Neural cell (in vitro differentiated cells): ENCODE results near the gene DYNC1LI2. TPM values are rescaled to one million over a fixed set of nuclear protein-coding genes. Genes with fewer than 3 reads are reported as not detected.
"Not testable (repeated sequence)": the region's sequence is repeated elsewhere in the genome, so short reads cannot be mapped to it uniquely, and the experiment has no call there.

Experiments
- H2AFZ ChIP-seq: fragments of 200-600, 300-800 bp; sonication (generic), shearing (Covaris generic); 2 replicates; pipeline ENCODE4 v1.6.0; 2014; ENCODE audit warnings: low read depth, mild to moderate bottlenecking, antibody characterized with exemption, low read length, moderate library complexity
- H3F3A ChIP-seq: fragments of 200-600 bp; shearing (Covaris generic); 2 replicates; pipeline ENCODE4 v1.6.1; 2016; ENCODE audit warnings: mild to moderate bottlenecking, moderate library complexity, mixed read lengths, antibody characterized with exemption, low read length; ENCODE audit not compliant: insufficient read depth, poor library complexity, severe bottlenecking
- H3K27ac ChIP-seq: fragments of 200-600, 300-800 bp; sonication (generic), shearing (Covaris generic); 2 replicates; pipeline ENCODE4 v1.5.1; 2014; ENCODE audit warnings: mild to moderate bottlenecking, low read length, moderate library complexity
- H3K27me3 ChIP-seq: fragments of 300-800, 200-600 bp; sonication (generic), shearing (Covaris generic); 2 replicates; pipeline ENCODE4 v1.6.0; 2014; ENCODE audit warnings: mild to moderate bottlenecking, low read depth, low read length, moderate library complexity; ENCODE audit not compliant: insufficient read depth
- H3K36me3 ChIP-seq: fragments of 300-800, 200-600 bp; sonication (generic), shearing (Covaris generic); 2 replicates; pipeline ENCODE4 v1.5.1; 2014; ENCODE audit warnings: mild to moderate bottlenecking, antibody characterized with exemption, low read length, moderate library complexity; ENCODE audit not compliant: insufficient read depth
- H3K4me2 ChIP-seq: fragments of 300-800, 200-600 bp; sonication (generic), shearing (Covaris generic); 2 replicates; pipeline ENCODE4 v1.6.0; 2014; ENCODE audit warnings: mild to moderate bottlenecking, low read length
- H3K4me3 ChIP-seq: fragments of 300-800, 200-600 bp; sonication (generic), shearing (Covaris generic); 2 replicates; pipeline ENCODE4 v1.5.1; 2014; ENCODE audit warnings: mild to moderate bottlenecking, low read length, moderate library complexity
- H3K79me2 ChIP-seq: fragments of 200-600 bp; shearing (Covaris generic); replicated peaks from 2 replicates; pipeline ENCODE4 v1.6.0; 2014; ENCODE audit warnings: mild to moderate bottlenecking, low read length, moderate library complexity; ENCODE audit not compliant: insufficient read depth
- H3K9ac ChIP-seq: fragments of 300-800, 200-600 bp; sonication (generic), shearing (Covaris generic); 2 replicates; pipeline ENCODE4 v1.6.1; 2016; ENCODE audit warnings: mild to moderate bottlenecking, low read length, mixed read lengths
- H3K9me2 ChIP-seq: fragments of 200-600 bp; shearing (Covaris generic); 2 replicates; pipeline ENCODE4 v1.6.1; 2016; ENCODE audit warnings: mild to moderate bottlenecking, low read length, mixed read lengths; ENCODE audit not compliant: insufficient read depth
- H3K9me3 ChIP-seq: fragments of 200-600, 300-800 bp; sonication (generic), shearing (Covaris generic); 2 replicates; pipeline ENCODE4 v1.6.1; 2016; ENCODE audit warnings: mild to moderate bottlenecking, mixed run types, low read length, moderate library complexity, mixed read lengths
- H4K20me1 ChIP-seq: fragments of 200-600 bp; shearing (Covaris generic); 2 replicates; pipeline ENCODE4 v1.6.1; 2016; ENCODE audit warnings: mild to moderate bottlenecking, mixed run types; ENCODE audit not compliant: insufficient read depth
- EP300 ChIP-seq: fragments of 450-650 bp; conservative IDR thresholded peaks from 2 replicates; pipeline ENCODE4 v1.6.1; 2014; ENCODE audit warnings: antibody characterized with exemption, mild to moderate bottlenecking, moderate library complexity; ENCODE audit not compliant: poor library complexity, severe bottlenecking
- EZH2 ChIP-seq: fragments of 200-600, 300-800 bp; shearing (Covaris generic), sonication (generic); IDR thresholded peaks from 2 replicates; pipeline ENCODE4 v1.6.1; 2014; ENCODE audit warnings: antibody characterized with exemption, low read length, borderline replicate concordance, mild to moderate bottlenecking; ENCODE audit not compliant: insufficient read depth, poor library complexity, severe bottlenecking
- MXI1 ChIP-seq: fragments of 450-650 bp; conservative IDR thresholded peaks from 2 replicates; pipeline ENCODE4 v1.6.1; 2014; ENCODE audit warnings: antibody characterized with exemption, mild to moderate bottlenecking; ENCODE audit not compliant: poor library complexity, severe bottlenecking
- POLR2AphosphoS5 ChIP-seq: IDR thresholded peaks from 2 replicates; pipeline ENCODE4 v1.6.1; 2012
- RAD21 ChIP-seq: fragments of 450-650 bp; conservative IDR thresholded peaks from 2 replicates; pipeline ENCODE4 v1.6.1; 2014; ENCODE audit warnings: antibody characterized with exemption, mild to moderate bottlenecking, moderate library complexity
- SMC3 ChIP-seq: fragments of 450-650 bp; conservative IDR thresholded peaks from 2 replicates; pipeline ENCODE4 v1.6.1; 2014; ENCODE audit warnings: antibody characterized with exemption, mild to moderate bottlenecking, moderate library complexity; ENCODE audit not compliant: poor library complexity
- TAF1 ChIP-seq: IDR thresholded peaks from 2 replicates; pipeline ENCODE4 v1.6.1; 2012; ENCODE audit warnings: low read depth
- polyA plus RNA-seq: library from polyadenylated mRNA; depleted of rRNA; stranded (reverse); fragments of >200 nt; gene quantifications from 2 replicates; pipeline ENCODE4 v1.2.3, GENCODE V29; 2014
- TF ChIP-seq, protein P1 (sequence below): fragments of 450-650 bp; IDR thresholded peaks from 2 replicates; pipeline ENCODE4 v1.5.1; 2014; ENCODE audit warnings: antibody characterized with exemption, mild to moderate bottlenecking, moderate library complexity; ENCODE audit not compliant: poor library complexity, severe bottlenecking
- TF ChIP-seq, protein P2 (sequence below): IDR thresholded peaks from 2 replicates; pipeline ENCODE4 v1.6.1; 2012; ENCODE audit warnings: borderline replicate concordance

The DYNC1LI2 gene
- polyA plus RNA-seq, 1 donor from 2014 or later, result 249 TPM

DNA sequence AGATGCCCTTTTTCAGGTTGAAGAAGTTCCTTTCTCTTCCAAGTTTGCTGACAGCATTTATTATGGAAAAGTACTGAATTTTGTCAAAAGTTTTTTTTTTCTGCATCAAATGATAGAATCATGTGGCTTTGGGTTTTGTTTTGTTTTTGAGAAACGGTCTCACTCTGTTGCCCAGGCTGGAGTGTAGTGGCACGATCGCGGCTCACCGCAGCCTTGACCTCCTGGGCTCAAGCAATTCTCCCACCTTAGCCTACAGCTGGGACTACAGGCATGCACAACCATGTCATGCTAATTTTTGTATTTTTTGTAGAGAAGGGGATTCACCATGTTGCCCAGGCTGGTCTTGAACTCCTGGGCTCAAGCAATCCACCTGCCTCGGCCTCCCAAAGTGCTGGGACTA, 62.1 kb downstream of the DYNC1LI2 start:
- H4K20me1 ChIP-seq, result no peaks in the 10 kb centered on the region
- TF ChIP-seq EP300 (no peak), EZH2 (no peak), POLR2AphosphoS5 (no peak), SMC3 (no peak), RAD21 (no peak), TAF1 (no peak), MXI1 (no peak)
- TF ChIP-seq, protein P1, sequence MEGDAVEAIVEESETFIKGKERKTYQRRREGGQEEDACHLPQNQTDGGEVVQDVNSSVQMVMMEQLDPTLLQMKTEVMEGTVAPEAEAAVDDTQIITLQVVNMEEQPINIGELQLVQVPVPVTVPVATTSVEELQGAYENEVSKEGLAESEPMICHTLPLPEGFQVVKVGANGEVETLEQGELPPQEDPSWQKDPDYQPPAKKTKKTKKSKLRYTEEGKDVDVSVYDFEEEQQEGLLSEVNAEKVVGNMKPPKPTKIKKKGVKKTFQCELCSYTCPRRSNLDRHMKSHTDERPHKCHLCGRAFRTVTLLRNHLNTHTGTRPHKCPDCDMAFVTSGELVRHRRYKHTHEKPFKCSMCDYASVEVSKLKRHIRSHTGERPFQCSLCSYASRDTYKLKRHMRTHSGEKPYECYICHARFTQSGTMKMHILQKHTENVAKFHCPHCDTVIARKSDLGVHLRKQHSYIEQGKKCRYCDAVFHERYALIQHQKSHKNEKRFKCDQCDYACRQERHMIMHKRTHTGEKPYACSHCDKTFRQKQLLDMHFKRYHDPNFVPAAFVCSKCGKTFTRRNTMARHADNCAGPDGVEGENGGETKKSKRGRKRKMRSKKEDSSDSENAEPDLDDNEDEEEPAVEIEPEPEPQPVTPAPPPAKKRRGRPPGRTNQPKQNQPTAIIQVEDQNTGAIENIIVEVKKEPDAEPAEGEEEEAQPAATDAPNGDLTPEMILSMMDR, result no peak
- TF ChIP-seq, protein P2, sequence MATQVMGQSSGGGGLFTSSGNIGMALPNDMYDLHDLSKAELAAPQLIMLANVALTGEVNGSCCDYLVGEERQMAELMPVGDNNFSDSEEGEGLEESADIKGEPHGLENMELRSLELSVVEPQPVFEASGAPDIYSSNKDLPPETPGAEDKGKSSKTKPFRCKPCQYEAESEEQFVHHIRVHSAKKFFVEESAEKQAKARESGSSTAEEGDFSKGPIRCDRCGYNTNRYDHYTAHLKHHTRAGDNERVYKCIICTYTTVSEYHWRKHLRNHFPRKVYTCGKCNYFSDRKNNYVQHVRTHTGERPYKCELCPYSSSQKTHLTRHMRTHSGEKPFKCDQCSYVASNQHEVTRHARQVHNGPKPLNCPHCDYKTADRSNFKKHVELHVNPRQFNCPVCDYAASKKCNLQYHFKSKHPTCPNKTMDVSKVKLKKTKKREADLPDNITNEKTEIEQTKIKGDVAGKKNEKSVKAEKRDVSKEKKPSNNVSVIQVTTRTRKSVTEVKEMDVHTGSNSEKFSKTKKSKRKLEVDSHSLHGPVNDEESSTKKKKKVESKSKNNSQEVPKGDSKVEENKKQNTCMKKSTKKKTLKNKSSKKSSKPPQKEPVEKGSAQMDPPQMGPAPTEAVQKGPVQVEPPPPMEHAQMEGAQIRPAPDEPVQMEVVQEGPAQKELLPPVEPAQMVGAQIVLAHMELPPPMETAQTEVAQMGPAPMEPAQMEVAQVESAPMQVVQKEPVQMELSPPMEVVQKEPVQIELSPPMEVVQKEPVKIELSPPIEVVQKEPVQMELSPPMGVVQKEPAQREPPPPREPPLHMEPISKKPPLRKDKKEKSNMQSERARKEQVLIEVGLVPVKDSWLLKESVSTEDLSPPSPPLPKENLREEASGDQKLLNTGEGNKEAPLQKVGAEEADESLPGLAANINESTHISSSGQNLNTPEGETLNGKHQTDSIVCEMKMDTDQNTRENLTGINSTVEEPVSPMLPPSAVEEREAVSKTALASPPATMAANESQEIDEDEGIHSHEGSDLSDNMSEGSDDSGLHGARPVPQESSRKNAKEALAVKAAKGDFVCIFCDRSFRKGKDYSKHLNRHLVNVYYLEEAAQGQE, result no peak

DNA sequence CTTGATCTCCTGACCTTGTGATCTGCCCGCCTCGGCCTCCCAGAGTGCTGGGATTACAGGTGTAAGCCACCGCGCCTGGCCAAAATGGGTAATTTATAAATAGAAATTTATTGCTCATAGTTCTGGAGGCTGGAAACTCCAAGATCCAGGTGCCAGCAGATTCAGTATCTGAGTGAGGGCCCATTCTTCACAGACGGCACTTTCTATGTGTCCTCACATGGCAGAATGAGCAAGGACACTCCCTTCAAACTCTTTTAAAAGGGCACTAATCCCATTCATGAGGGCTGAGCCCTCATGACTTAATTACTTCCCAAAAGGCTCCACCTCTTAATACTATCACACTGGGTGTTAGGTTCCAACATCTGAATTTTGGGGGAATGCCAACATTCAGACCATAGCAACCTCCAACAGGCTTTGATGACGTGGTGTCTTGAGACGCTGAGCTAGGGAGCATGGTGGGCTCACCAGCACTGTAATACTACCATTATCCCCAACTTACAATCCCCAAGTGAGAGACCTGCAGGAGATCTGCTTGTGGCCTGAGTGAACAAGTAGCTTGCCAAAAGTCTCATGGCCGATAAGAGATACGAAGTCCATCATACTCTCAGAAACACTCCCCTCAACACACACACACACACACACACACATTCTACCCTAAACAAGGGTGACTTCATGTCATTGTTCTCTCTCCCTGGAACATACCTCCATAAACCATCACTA, 63.3 kb downstream of the DYNC1LI2 start:
- no peaks in the 10 kb centered on the region for H3K79me2 ChIP-seq
- no peaks in the 10 kb centered on the region for H3F3A ChIP-seq
- no peak overlapping the region for H3K27ac ChIP-seq
- no peak for TF ChIP-seq RAD21
- TF ChIP-seq SMC3, result no peak
- TF ChIP-seq, protein P2, result no peak
- TF ChIP-seq MXI1, result no peak
- no peak for TF ChIP-seq TAF1
- TF ChIP-seq, protein P1, result no peak
- TF ChIP-seq EP300, result no peak
- no peak overlapping the region for H3K4me3 ChIP-seq
- H4K20me1 ChIP-seq, result no peaks in the 10 kb centered on the region
- no peaks in the 10 kb centered on the region for H3K9me3 ChIP-seq
- H3K27me3 ChIP-seq, result no peaks in the 10 kb centered on the region
- no peak overlapping the region for H3K9ac ChIP-seq
- no peak overlapping the region for H2AFZ ChIP-seq
- H3K4me2 ChIP-seq, result no peak overlapping the region
- no peaks in the 10 kb centered on the region for H3K36me3 ChIP-seq
- H3K9me2 ChIP-seq, result no peaks in the 10 kb centered on the region

More for the DNA sequence above, 62.1 kb downstream of the DYNC1LI2 start:
- Histone ChIP-seq H3K27ac (no peak overlapping the region), H3K4me2 (no peak overlapping the region), H3K79me2 (no peaks in the 10 kb centered on the region), H3K4me3 (no peak overlapping the region), H3K9me2 (no peaks in the 10 kb centered on the region), H3K9ac (no peak overlapping the region), H3F3A (no peaks in the 10 kb centered on the region), H2AFZ (no peak overlapping the region), H3K27me3 (no peaks in the 10 kb centered on the region), H3K36me3 (no peaks in the 10 kb centered on the region), H3K9me3 (no peaks in the 10 kb centered on the region)

DNA sequence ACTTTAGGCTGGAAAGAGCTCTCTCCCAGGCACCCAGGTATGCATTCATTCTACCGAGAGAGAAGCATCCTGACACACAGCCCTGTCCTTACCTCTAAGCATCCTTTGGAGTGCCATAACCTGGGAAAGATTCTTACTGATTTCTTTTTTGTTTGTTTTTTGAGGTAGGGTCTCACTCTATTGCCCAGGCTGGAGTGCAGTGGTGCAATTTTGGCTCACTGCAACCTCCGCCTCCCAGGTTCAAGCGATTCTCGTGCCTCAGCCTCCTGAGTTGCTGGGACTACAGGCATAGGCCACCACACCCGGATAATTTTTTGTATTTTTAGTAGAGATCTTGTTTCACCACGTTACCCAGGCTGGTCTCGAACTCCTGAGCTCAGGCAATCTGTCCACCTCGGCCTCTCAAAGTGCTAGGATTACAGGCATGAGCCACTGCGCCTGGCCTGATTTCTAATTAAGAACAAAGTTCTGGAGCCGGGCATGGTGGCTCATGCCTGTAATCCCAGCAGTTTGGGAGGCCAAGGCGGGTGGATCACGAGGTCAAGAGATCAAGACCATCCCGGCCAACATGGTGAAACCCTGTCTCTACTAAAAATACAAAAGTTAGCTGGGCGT, 65.8 kb downstream of the DYNC1LI2 start:
- H3K79me2 ChIP-seq, H3K4me2 ChIP-seq, H3K27ac ChIP-seq, H3F3A ChIP-seq, H4K20me1 ChIP-seq, H3K9ac ChIP-seq, H3K4me3 ChIP-seq, H3K27me3 ChIP-seq, H2AFZ ChIP-seq, H3K9me3 ChIP-seq, H3K9me2 ChIP-seq, H3K36me3 ChIP-seq: not testable (repeated sequence)
